T-helper 1 cell treated with Interleukin-12 subunit alpha and Interleukin-12 subunit beta and Interleukin-4 antibody, amounts not matched to agents 30 ng/mL and 1 ng/mL, for 36 hours (primary cell): ENCODE results near the gene RPL13. TPM values are rescaled to one million over a fixed set of nuclear protein-coding genes. Genes with fewer than 3 reads are reported as not detected.

Source experiments
- intact Hi-C: fragments of 100-400 bp; cut with micrococcal nuclease; formaldehyde crosslinking; loops from one replicate; pipeline ENCODE4 v1.15.1; 2024
- total RNA-seq: library from RNA; stranded (reverse); gene quantifications from 2 replicates; pipeline ENCODE4 v1.2.3, GENCODE V29; 2022

Gene RPL13
- total RNA-seq, 1 donor from 2014 or later = 1,898 TPM

DNA sequence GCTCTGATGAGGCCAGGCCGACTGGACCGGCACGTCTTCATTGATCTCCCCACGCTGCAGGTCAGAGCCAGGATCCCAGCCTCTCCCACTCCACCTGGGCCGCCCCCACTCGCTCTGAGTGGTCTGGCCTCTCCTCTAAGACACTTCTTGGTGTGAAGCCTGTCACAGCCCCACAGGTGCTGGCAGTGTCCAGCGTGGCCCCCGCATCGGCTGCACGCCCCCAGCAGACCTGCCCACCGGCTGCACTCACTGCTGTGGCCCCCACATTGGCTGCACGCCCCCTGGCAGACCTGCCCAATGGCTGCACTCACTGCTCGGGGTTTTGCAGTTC is 15.8 kb upstream of the RPL13 start:
- intact Hi-C loops = no loop called here

DNA sequence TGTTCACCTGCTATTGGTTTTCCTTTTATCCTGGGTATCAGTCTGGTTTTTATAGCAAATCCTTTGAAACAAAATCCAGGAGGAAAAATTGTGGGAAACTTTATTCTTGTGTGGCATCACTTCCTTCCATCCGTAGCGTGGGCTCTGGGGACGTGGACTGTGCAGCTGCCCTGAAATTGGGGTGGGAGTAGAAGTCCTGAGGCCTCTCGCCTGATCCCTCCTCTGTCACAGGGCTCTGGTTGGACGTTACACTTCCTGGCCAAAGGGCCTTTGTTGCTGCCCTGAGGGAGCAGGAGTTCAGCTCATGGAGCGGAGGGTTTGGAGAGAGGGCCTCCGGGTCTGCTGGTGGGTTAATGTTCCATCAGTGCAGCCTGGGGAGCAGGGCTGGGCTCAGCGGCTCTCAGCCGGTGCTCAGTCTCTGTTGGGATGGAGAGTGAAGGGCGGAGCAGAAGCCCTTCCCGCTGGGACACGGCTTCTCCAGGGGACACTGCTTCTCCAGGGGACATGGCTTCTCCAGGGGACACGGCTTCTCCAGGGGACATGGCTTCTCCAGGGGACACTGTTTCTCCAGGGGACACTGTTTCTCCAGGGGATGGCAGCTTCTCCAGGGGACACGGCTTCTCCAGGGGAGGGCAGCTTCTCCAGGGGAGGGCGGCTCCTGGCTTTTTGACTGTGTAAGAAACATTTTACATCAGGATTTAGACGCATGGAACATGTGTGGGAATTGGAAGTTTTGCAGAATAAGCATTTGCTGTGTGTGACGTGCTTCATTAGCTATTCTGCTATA is 15.2 kb upstream of the RPL13 start:
- intact Hi-C loops = no loop called here

- intact Hi-C loops = no loop called here
Observed at GRCh38 chr16:89545831-89546574, 14.5 kb upstream of the RPL13 start.

DNA sequence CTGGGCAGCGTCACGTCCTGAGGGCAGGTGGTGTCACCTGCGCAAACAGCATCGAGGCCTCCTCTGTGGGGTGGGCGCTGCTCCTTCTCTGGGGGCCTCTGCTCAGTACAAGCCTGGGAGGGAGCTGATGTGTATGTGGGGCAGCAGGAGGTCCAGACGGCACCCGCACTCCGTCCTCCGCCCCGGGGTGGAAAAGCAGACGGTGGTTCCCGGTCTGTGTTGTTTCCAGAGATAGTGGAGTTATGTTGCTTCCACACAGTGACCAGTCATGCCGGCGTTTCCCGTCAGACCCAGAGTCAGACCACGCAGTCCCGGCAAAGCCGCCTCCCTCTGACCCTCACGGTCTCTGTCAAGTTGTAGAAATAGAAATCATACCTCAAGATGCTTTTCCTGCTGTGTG is 13.7 kb upstream of the RPL13 start:
- intact Hi-C loops = no loop called here

DNA sequence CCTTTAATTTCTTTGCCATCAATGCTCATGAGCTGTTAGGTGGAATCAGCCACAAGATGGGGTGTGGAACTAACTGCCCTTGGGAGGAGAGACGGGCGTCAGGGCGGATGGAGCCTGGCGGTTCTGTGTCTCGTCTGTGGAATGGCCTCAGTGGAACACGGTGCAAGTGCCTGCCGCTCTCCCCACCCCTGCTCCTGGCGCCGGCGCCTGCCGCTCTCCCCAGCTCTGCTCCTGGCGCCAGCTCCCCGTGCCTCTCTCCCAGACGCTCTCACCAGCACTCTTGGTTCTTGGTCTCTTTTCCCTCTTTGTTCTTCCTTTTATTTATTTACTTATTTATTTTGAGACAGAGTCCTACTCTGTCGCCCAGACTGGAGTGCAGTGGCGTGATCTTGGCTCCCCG is 13.2 kb upstream of the RPL13 start:
- intact Hi-C loops = no loop called here

GRCh38 chr16:89547860-89548259 is 12.6 kb upstream of the RPL13 start:
- intact Hi-C loops = no loop called here

DNA sequence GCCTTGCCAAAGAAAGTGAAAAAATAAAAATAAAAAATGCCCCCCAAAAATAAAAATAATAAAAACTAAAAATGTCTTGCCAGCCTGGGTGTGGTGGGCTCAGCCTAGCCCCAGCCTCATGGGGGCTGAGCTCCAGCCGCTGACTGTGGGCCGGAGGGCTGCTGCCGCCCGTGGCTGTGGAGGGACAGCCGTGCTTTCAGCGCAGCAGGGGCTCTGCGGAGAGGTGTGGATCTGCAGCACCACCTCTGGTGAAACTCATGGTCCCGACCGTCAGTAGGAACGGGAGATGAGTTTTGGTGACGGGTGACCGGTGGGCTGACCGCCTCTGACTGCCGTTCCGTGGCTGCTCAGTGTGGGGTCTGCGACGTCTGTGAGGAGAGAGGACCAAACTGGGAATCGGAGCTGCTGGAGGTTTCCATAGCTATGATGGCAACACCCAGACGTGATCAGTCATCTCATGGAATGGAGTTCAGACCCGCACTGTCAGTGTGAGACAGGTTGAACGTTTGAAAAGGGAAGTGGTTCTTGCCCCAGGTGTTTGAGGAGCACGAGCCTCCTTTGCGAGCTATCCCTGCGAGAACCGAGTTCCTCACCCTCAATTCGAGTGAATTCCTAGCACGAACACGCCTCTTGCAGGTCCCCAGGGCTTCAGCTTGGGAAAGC is 12.0 kb upstream of the RPL13 start:
- intact Hi-C loops = no loop called here

DNA sequence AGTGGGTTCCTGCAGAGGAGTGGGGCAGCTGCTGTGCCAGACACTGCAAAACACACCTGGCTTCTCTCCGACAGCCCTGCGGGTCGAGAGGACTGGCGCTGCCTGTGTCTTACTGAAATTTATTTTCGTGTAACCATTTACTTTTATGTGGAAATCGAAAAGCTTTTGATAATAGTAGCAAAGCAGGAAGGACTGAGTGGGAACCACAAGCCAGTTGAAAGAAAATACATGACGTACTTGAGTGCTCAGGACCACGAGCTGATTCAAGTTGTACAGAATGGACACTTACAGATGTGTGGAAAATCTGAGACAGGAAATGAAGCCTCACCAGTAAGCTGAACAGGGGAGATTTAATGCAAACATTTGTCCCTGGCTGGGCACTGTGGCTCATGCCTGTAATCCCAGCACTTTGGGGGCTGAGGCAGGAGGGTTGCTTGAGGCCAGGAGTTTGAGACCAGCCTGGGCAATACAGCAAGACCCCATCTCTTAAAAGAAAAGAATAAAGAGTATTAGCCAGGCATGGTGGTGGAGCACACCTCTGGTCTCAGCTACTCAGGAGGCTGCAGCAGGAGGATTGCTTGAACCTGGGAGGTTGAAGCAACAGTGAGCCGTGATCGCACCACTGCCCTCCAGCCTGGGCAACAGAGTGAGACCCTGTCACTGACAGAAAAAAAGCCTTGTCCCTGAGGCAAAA is 11.3 kb upstream of the RPL13 start:
- intact Hi-C loops = no loop called here

DNA sequence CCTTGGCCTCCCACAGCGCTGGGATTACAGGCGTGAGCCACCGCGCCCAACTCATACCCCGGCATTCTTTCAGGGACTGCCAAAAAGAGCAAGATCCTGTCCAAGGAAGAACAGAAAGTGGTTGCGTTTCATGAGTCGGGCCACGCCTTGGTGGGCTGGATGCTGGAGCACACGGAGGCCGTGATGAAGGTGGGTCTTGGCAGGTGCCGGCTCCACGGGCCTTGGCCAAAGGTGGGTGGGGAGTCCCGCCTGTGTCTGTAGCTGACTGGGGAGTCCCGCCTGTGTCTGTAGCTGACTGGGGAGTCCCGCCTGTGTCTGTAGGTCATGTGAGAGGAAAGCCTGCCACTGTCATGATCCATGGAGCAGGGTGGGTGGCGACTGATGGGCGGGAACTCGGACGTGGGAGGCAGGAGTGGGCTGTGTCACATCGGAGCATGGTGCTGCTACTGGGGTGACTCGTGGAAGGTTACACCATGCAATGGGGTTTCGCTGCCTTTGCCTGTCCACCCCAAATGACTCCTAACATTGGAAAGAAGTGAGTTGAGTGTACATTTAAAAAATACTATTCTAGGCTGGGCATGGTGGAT is 10.0 kb upstream of the RPL13 start:
- intact Hi-C loops = no loop called here

GRCh38 chr16:89552329-89552728 is 8.2 kb upstream of the RPL13 start:
- intact Hi-C loops = no loop called here

- intact Hi-C loops = no loop called here
Observed at GRCh38 chr16:89552913-89553312, 7.6 kb upstream of the RPL13 start.

- intact Hi-C loops = no loop called here
Observed at GRCh38 chr16:89553733-89554132, 6.7 kb upstream of the RPL13 start.

DNA sequence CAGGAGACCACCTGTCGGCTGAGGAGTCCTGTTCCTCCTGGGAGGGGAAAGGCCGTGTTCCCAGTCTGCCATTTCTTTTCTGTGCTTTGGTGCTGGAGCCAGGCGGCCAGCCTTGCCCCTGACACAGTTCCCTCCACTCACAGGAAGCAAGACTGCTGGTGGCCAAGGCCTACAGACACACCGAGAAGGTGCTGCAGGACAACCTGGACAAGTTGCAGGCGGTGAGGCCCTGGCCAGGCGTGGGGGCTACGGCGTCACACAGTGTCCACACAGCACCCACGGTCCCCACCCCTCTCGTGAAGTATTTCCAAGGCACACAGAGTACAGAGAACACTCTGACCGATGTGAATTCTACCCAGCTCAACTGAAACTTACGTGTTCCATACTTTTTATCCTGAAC is 6.1 kb upstream of the RPL13 start:
- intact Hi-C loops = no loop called here

DNA sequence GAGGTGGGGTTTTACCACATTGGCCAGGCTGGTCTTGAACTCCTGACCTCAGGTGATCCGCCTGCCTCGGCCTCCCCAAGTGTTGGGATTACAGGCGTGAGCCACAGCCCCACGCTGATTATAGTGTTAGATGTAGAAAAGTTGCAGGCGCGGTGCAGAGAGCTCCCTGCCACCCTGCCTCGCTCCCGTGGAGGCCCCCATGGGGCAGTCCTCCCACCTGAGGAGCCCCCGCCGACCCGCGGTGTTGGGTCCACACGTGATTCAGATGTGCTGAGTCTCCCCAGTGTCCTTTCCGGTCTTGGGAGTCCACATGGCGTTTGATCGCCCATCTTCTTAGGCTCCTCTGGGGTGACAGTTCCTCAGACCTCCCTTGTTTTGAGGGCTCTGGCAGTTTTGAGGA is 5.2 kb upstream of the RPL13 start:
- intact Hi-C loops = loop anchor here (5.0 kb wide), 1 partner anchor 238 kb away; no protein-coding TSS in a partner anchor

GRCh38 chr16:89555780-89556179 is 4.7 kb upstream of the RPL13 start:
- intact Hi-C loops = loop anchor here (5.0 kb wide), 1 partner anchor 238 kb away; no protein-coding TSS in a partner anchor

GRCh38 chr16:89556750-89557689 is 3.5 kb upstream of the RPL13 start:
- intact Hi-C loops = loop anchor here (1.0 to 5.0 kb wide), 2 partner anchors 224 to 240 kb away; no protein-coding TSS in a partner anchor

DNA sequence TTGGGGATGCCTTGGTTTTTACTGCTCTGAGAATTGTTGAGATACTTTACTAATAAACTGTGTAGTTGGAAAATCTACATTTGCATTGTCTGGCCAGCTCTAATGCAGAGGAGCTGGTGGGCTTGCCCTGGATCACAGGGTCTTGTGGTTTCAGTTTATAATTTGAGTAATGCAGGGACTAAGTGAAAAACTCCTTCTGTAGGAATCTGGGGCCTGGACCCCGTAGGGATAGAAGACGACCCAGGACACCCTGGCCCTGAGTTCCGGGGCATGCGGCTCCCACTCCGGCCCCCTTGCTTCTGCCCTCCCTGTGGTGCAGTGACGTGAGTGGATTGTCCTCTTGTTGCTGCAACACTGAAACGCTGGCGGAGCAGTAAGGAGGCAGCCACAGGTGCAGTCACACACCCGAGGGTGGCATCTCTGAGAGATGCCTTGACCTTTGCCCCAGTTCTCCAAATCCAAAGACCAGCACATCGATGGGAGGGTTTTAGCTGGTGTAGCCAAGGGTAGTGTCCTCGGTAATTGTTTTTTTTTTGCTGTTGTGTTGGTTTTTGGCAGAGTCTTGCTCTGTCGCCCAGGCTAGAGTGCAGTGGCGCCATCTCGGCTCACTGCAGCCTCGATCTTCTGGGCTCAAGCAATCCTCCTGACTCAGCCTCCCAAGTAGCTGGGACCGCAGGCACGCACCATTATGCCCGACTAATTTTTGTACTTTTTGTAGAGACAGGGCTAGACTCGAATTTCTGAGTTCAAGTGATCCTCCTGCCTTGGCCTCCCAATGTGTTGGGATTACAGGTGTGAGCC is 2.6 kb upstream of the RPL13 start:
- intact Hi-C loops = loop anchor here (1.0 to 5.0 kb wide), 2 partner anchors 225 to 241 kb away; no protein-coding TSS in a partner anchor

DNA sequence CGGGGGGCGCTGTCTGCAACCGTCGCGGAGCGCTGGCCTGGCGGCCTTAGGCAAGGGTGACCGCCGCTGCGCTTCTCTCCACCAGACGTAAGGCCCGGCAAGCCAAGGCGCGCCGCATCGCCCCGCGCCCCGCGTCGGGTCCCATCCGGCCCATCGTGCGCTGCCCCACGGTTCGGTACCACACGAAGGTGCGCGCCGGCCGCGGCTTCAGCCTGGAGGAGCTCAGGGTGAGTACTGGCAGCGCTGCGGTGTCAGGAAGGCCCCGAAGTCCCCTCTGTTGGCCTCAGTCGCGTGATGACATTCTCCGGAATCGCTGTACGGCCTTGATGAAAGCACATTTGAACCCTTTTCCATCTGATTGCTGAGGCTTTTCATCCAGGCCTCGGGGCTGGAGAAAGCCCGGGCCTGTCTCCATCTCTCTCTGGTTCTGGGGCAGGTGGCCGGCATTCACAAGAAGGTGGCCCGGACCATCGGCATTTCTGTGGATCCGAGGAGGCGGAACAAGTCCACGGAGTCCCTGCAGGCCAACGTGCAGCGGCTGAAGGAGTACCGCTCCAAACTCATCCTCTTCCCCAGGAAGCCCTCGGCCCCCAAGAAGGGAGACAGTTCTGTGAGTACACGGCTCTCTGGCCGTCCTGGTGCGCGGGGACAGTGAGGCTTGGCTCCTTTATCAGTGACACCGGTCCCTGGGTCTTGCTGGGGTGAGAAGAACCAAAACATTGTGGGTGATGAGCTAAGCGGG is 831 bp downstream of the RPL13 start:
- intact Hi-C loops = loop anchor here (5.0 to 10.0 kb wide), 2 partner anchors 311 to 467 kb away; partner anchors contain the start of genes ACSF3 and TCF25
